CD4-positive, alpha-beta memory T cell (primary cell): ENCODE results near the gene TUBB6. TPM values are rescaled to one million over a fixed set of nuclear protein-coding genes. Genes with fewer than 3 reads are reported as not detected.
A peak's percentile ranks its signal among the peaks of the same experiment; 100 is the strongest.

ENCODE experiments used
- CTCF ChIA-PET: fragments of 350-600 bp; sonication (Branson Sonifier 250); formaldehyde crosslinking; loops from one replicate; lab custom pipeline; 2021; ENCODE audit warnings: inconsistent platforms; ENCODE audit not compliant: partially characterized antibody; lab: Charles Lee
- POLR2A ChIA-PET: fragments of 350-600 bp; sonication (Branson Sonifier 250); formaldehyde crosslinking; loops from one replicate; lab custom pipeline; 2021; ENCODE audit not compliant: partially characterized antibody; lab: Charles Lee
- DNase-seq, 5 donors: peaks; one replicate each; pipeline versions ENCODE4 v3.0.0 to v3.0.0-alpha.2; 2020 to 2022; ENCODE audit warnings: mixed read lengths in 1 of 5
- H3K27ac ChIP-seq: one replicate; pipeline ENCODE4 v1.7.0; 2013; ENCODE audit warnings: low read depth, low read length
- H3K27me3 ChIP-seq: 2 replicates; pipeline ENCODE4 v1.7.0; 2013; ENCODE audit warnings: mild to moderate bottlenecking, low read length, moderate library complexity; ENCODE audit not compliant: insufficient read depth
- H3K36me3 ChIP-seq: 2 replicates; pipeline ENCODE4 v1.7.0; 2013; ENCODE audit warnings: mild to moderate bottlenecking, low read length, moderate library complexity; ENCODE audit not compliant: insufficient read depth
- H3K4me1 ChIP-seq: 2 replicates; pipeline ENCODE4 v1.7.0; 2013; ENCODE audit warnings: mild to moderate bottlenecking, low read length, moderate library complexity; ENCODE audit not compliant: insufficient read depth
- H3K4me3 ChIP-seq, 2 donors: one replicate each; pipeline ENCODE4 v1.7.0; 2013; ENCODE audit warnings: low read length in 2 of 2, mild to moderate bottlenecking in 1 of 2
- H3K9me3 ChIP-seq, 2 donors: one replicate each; pipeline ENCODE4 v1.7.0; 2013; ENCODE audit warnings: low read length in 2 of 2, control low read depth in 1 of 2; ENCODE audit not compliant: control insufficient read depth in 1 of 2
- H3K27ac Mint-ChIP-seq, 7 donors: one replicate each; pipeline ENCODE4 v1.8.0; 2020 to 2021; ENCODE audit warnings: mixed read lengths in 7 of 7, mild to moderate bottlenecking in 6 of 7, inconsistent platforms in 3 of 7, moderate library complexity in 3 of 7
- H3K27me3 Mint-ChIP-seq, 2 donors: one replicate each; pipeline ENCODE4 v1.8.0; 2020 to 2021; ENCODE audit warnings: mixed read lengths in 2 of 2
- H3K36me3 Mint-ChIP-seq, 2 donors: one replicate each; pipeline ENCODE4 v1.8.0; 2020 to 2021; ENCODE audit warnings: mixed read lengths in 2 of 2, inconsistent platforms in 1 of 2, mild to moderate bottlenecking in 1 of 2
- H3K4me1 Mint-ChIP-seq, 4 donors: one replicate each; pipeline ENCODE4 v1.8.0; 2020 to 2021; ENCODE audit warnings: mixed read lengths in 4 of 4, mild to moderate bottlenecking in 1 of 4
- H3K4me3 Mint-ChIP-seq, 8 donors: one replicate each; pipeline ENCODE4 v1.8.0; 2020 to 2021; ENCODE audit warnings: mixed read lengths in 8 of 8, mild to moderate bottlenecking in 7 of 8, moderate library complexity in 6 of 8, inconsistent platforms in 3 of 8
- H3K9me3 Mint-ChIP-seq, 8 donors: one replicate each; pipeline ENCODE4 v1.8.0; 2020 to 2021; ENCODE audit warnings: mixed read lengths in 8 of 8, mild to moderate bottlenecking in 5 of 8, inconsistent platforms in 3 of 8, moderate library complexity in 1 of 8
- intact Hi-C: fragments of 100-400 bp; cut with micrococcal nuclease; formaldehyde crosslinking; loops from one replicate; pipeline ENCODE4 v1.15.1; 2023
- polyA plus RNA-seq, 2 donors: library from polyadenylated mRNA; unstranded; fragments of 300-500 nt; fragmentation: Illumina TruSeq; gene quantifications; one replicate each; pipeline ENCODE4 v1.2.3, GENCODE V29; 2021
- total RNA-seq, 2 experiments: library from RNA; stranded (reverse); gene quantifications; one replicate each; pipeline ENCODE4 v1.2.3, GENCODE V29; 2021

TUBB6 gene
- total RNA-seq (1 to 10 TPM in 1 of 2 experiments, under 1 TPM in 1; 0.96 to 1.9 TPM), polyA plus RNA-seq (1 to 10 TPM; 1.3 to 3.2 TPM)

DNA sequence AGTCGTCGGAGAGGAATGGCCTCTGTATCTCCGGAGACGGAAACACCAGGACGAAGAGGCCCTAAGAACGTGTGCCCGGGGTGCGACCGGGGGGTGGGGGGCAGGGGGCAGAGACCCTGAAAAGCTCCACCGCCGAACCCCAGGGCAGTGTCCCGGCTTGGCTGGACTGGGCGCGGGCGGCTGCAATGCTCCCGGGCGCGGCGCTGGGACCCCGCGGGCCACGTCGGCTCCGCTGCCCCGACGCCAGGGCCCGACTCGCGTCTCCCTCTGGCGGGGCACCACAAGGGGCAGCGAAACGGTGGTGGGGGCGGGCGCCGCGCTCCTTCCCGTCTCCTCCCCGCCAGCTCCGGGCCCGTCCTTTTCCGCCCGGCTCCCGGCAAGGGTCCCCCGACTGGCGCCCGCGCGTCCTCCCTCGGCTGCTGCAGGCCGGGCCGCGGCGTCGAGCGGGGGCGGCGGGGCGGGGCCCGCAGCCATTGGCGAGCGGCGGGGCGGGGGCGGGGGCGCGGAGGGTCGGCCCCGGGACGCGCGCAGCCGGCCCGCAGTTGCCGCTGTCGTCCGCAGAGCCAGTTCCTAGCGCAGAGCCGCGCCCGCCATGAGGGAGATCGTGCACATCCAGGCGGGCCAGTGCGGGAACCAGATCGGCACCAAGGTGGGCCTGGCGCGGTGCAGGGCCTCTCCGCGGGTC, at the start of gene TUBB6:
TSS of gene TUBB6 (plus strand) at position 541 of the 685 bp plus-strand sequence. CDS start at position 593, 52 bp downstream.
- CTCF ChIA-PET: no interaction called here
- H3K27ac Mint-ChIP-seq: peak within 1 kb of the TSS in 1 of 7 donors; percentile 71
- peaks cover 3 to 17% (median 10%) of the 10 kb centered on the region in 4 donors for H3K4me1 Mint-ChIP-seq
- intact Hi-C loops: no loop called here
- H3K36me3 ChIP-seq: no peaks in the 10 kb centered on the region
- H3K9me3 ChIP-seq: peaks cover 0 to 4% of the 10 kb centered on the region in 2 donors
- H3K27ac ChIP-seq: no peak within 1 kb of the TSS
- H3K4me1 ChIP-seq: peaks cover 9% of the 10 kb centered on the region
- H3K27me3 Mint-ChIP-seq: peaks cover 35 to 38% of the 10 kb centered on the region in 2 donors
- peaks cover 0 to 22% (median 12%) of the 10 kb centered on the region in 8 donors for H3K9me3 Mint-ChIP-seq
- H3K36me3 Mint-ChIP-seq: peaks cover 0 to 3% of the 10 kb centered on the region in 2 donors
- H3K4me3 Mint-ChIP-seq: peak within 1 kb of the TSS; percentile 24 to 85 (median 73)
- POLR2A ChIA-PET: no interaction called here
- no peak for DNase-seq
- peaks cover 9% of the 10 kb centered on the region for H3K27me3 ChIP-seq
- no peak within 1 kb of the TSS for H3K4me3 ChIP-seq

DNA sequence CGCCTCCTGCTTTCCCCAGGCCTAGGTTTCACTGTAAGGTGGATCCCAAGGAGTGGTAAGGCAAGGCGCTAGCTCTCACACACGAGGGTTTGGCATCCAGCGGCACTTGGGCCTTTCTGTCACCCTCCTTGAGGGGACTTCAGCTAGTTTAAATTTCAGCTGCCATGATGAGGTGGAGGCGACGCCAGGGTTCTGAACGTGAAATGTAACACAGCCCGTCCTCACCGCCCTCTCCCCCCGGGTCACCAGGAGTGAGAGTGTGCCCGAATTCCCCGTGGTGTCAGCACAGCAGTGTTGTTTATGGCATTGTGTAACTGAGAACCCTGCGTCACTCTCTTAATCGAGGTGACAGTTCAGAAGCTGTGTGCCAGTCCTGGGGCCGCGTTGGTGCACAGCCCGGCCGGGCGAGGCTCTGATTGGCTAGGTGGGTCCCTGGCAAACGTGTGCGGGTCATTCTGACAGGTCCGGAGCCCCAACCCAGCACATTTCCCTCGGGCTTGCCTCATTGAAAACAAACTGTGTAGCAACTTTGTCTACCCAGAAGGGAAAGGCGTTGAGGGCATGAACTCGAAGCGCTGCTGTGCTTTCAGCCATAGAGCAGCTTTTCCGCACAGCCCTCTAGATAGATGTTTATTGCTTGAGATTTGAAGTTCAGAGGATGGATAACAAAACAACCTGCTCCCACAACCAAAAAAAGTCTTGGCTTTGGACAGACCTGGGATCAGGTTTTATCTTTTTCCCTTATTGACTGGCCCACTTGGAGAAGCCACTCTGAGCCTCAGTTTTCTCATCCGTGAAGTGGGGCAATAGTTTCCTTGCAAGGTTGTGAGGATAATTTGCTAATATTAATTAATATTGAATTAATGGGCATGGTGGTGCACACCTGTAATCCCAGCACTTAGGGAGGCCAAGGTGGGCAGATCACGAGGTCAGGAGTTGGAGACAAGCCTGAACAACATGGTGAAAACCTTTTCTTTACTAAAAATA, 49.0 kb upstream of the TUBB6 start:
- intact Hi-C loops: no loop called here
- no peaks in the 10 kb centered on the region for H3K9me3 Mint-ChIP-seq
- H3K27ac Mint-ChIP-seq: no peak overlapping the region
- peaks cover 19 to 34% of the 10 kb centered on the region in 2 donors for H3K27me3 Mint-ChIP-seq
- Histone ChIP-seq H3K4me1 (no peaks in the 10 kb centered on the region), H3K27me3 (peaks cover 3% of the 10 kb centered on the region), H3K4me3 (no peak overlapping the region), H3K36me3 (no peaks in the 10 kb centered on the region), H3K27ac (no peak overlapping the region), H3K9me3 (no peaks in the 10 kb centered on the region)
- POLR2A ChIA-PET: no interaction called here
- no peak for DNase-seq
- H3K4me3 Mint-ChIP-seq: no peak overlapping the region
- peaks cover 0 to 2% (median 0%) of the 10 kb centered on the region in 4 donors for H3K4me1 Mint-ChIP-seq
- CTCF ChIA-PET: interaction anchor here (1.3 kb wide), 1 partner anchor 22 kb away, joined by 3 read pairs; no protein-coding TSS in a partner anchor
- H3K36me3 Mint-ChIP-seq: no peaks in the 10 kb centered on the region

DNA sequence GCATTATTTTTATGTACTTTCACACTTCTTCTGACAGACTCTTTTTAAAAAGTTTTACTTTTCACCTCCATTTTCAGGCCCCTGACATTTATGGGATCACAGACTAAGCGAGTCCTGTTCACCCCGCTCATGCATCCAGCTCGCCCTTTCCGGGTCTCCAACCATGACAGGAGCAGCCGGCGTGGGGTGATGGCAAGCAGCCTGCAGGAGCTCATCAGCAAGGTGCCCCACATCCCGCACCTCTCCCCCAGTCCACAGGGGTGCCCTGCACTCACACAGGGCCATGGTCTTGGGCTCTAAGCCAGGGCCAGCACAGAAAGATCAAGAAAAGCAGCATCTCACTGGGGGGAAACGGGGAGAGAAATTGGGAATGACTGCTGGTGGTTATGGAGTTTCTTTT, 45.3 kb upstream of the TUBB6 start:
- H3K4me1 Mint-ChIP-seq: no peaks in the 10 kb centered on the region
- Histone ChIP-seq H3K9me3 (no peaks in the 10 kb centered on the region), H3K27ac (no peak overlapping the region), H3K4me1 (no peaks in the 10 kb centered on the region), H3K36me3 (no peaks in the 10 kb centered on the region), H3K27me3 (peaks cover 3% of the 10 kb centered on the region), H3K4me3 (no peak overlapping the region)
- H3K27me3 Mint-ChIP-seq: peaks cover 18 to 24% of the 10 kb centered on the region in 2 donors
- ChIA-PET POLR2A (no interaction called here), CTCF (interaction anchor here (1.1 kb wide), 1 partner anchor 10 kb away, joined by 3 read pairs; no protein-coding TSS in a partner anchor)
- H3K4me3 Mint-ChIP-seq: no peak overlapping the region
- no peaks in the 10 kb centered on the region for H3K9me3 Mint-ChIP-seq
- H3K27ac Mint-ChIP-seq: no peak overlapping the region
- intact Hi-C loops: no loop called here
- no peaks in the 10 kb centered on the region for H3K36me3 Mint-ChIP-seq
- DNase-seq: no peak

DNA sequence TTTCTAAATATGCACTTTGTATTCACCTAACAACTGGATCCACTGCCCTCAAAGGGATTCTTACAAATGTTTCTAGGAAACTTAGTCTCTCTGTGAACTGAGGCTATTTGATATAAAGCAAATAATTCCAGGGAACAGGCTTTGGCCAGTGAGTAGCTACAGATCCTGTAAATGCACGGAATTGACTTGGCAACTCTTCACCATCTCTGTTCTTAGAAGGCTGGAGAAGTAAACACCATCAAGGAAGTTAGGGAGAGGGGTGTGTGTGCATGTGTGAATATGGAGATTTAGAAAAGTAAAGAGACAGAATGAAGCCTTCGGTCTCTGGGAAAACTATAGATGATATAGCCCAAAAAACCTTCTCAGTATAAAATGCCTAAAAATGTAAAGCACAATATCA, 43.2 kb upstream of the TUBB6 start:
- CTCF ChIA-PET: no interaction called here
- Histone ChIP-seq H3K36me3 (no peaks in the 10 kb centered on the region), H3K27me3 (peaks cover 3% of the 10 kb centered on the region), H3K4me1 (no peaks in the 10 kb centered on the region), H3K4me3 (no peak overlapping the region), H3K27ac (no peak overlapping the region), H3K9me3 (no peaks in the 10 kb centered on the region)
- POLR2A ChIA-PET: no interaction called here
- intact Hi-C loops: no loop called here
- H3K9me3 Mint-ChIP-seq: no peaks in the 10 kb centered on the region
- DNase-seq: no peak
- H3K4me1 Mint-ChIP-seq: no peaks in the 10 kb centered on the region
- no peak overlapping the region for H3K27ac Mint-ChIP-seq
- H3K27me3 Mint-ChIP-seq: peaks cover 19 to 22% of the 10 kb centered on the region in 2 donors
- H3K36me3 Mint-ChIP-seq: no peaks in the 10 kb centered on the region
- H3K4me3 Mint-ChIP-seq: no peak overlapping the region

DNA sequence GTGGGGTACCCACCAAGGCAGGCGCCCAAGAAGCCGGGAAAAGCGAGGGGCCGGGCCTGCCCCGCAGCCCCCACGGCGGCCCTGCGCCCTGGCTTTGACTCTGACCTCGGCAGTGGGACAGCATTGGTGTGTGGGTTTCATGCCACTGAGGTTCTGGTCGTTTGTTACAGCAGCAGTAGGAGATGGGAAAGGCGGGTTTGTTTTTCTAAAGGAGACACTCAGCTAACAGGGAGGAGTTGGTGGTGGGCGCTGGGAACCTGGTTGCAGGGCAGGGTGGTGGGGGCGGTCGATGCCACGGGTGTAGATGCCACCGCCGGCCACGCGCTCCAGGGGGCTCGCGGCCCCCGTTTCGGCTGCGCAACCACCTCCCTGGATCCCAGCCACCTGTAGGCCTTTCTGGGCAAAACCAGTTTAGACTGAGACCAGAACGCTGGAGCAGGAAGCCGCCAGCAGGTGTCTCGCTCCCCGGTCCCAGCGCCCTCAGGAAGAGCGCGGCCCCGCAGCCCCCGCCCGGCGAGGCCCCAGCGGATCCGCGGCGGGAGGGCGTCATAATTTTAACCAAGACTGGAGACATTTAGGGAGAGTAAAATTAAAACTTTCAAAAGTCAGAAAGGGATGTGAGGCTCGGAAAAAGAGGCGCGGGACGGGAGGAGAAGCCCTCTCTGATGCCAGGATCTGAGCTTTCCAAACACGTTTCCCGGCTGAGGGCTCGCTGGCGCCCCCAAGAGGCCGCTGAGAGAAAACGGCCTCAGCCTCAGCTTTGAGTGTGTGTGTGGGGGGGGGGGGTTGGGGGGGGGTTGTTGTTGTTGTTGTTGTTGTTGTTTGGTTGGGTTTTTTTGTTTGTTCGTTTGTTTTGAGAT, 36.4 kb upstream of the TUBB6 start:
- peak overlapping the region in 1 of 2 donors; percentile 9 for H3K4me3 ChIP-seq
- intact Hi-C loops: loop anchor here (1.0 kb wide), 1 partner anchor 388 kb away; no protein-coding TSS in a partner anchor
- H3K9me3 ChIP-seq: no peaks in the 10 kb centered on the region
- no peaks in the 10 kb centered on the region for H3K4me1 ChIP-seq
- Mint-ChIP-seq H3K9me3 (no peaks in the 10 kb centered on the region), H3K27me3 (peaks cover 4 to 16% of the 10 kb centered on the region in 2 donors), H3K4me1 (peaks cover 0 to 4% (median 1%) of the 10 kb centered on the region in 4 donors), H3K36me3 (no peaks in the 10 kb centered on the region), H3K4me3 (peak overlapping the region in 7 of 8 donors; percentile 43 to 77 (median 71)), H3K27ac (no peak overlapping the region)
- H3K27ac ChIP-seq: no peak overlapping the region
- ChIA-PET CTCF (interaction anchor here (0.8 to 2.1 kb wide), 8 partner anchors 8 to 121 kb away, joined by 3 to 8 read pairs (median 4); no protein-coding TSS in a partner anchor), POLR2A (no interaction called here)
- no peaks in the 10 kb centered on the region for H3K36me3 ChIP-seq
- no peaks in the 10 kb centered on the region for H3K27me3 ChIP-seq
- DNase-seq: peak in 4 of 5 donors; percentile 15 to 41 (median 40)

DNA sequence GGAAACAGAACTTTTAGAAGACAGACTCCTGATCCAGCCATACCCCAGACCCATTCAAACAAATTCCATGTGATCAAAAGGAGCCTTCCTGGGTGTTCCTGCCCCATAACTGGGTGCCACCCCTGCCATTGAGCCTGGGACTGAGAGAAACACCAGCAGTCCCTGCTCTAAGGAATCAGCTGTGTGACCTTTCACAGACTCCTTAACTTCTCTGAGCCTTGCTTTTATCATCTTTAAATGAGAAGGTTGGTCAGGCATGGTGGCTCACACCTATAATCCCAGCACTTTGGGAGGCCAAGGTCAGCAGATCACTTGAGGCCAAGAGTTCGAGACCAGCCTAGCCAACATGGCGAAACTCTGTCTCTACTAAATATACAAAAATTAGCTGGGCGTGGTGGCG, 33.2 kb upstream of the TUBB6 start:
- ChIA-PET CTCF (no interaction called here), POLR2A (no interaction called here)
- Histone ChIP-seq H3K36me3 (no peaks in the 10 kb centered on the region), H3K4me3 (no peak overlapping the region), H3K27me3 (no peaks in the 10 kb centered on the region), H3K9me3 (no peaks in the 10 kb centered on the region), H3K4me1 (no peaks in the 10 kb centered on the region), H3K27ac (no peak overlapping the region)
- H3K4me1 Mint-ChIP-seq: peaks cover 0 to 9% (median 1%) of the 10 kb centered on the region in 4 donors
- H3K9me3 Mint-ChIP-seq: no peaks in the 10 kb centered on the region
- H3K27ac Mint-ChIP-seq: no peak overlapping the region
- intact Hi-C loops: no loop called here
- no peak overlapping the region for H3K4me3 Mint-ChIP-seq
- no peak for DNase-seq
- peaks cover 2 to 15% of the 10 kb centered on the region in 2 donors for H3K27me3 Mint-ChIP-seq
- H3K36me3 Mint-ChIP-seq: no peaks in the 10 kb centered on the region
